ENCODE results near the gene GRHPR.
"Not testable (repeated sequence)": the region's sequence is repeated elsewhere in the genome, so short reads cannot be mapped to it uniquely, and the experiment has no call there.

GRHPR gene

GRCh38 chr9:37471942-37472684 is 49.6 kb downstream of the GRHPR start:
- no peak for FAIRE-seq
- DNase-seq (ENCODE audit: extremely low spot score, insufficient read length, low read depth) = no peak

GRCh38 chr9:37473982-37474381 is 51.5 kb downstream of the GRHPR start:
- FAIRE-seq; DNase-seq (ENCODE audit: extremely low spot score, insufficient read length, low read depth): not testable (repeated sequence)

- DNase-seq (ENCODE audit: extremely low spot score, insufficient read length, low read depth) (no peak), FAIRE-seq (no peak)
Observed at GRCh38 chr9:37474438-37474837, 51.9 kb downstream of the GRHPR start.

GRCh38 chr9:37476930-37477329 is 54.4 kb downstream of the GRHPR start:
- FAIRE-seq (no peak), DNase-seq (ENCODE audit: extremely low spot score, insufficient read length, low read depth) (no peak)

GRCh38 chr9:37477443-37477842 is 54.9 kb downstream of the GRHPR start:
- not testable (repeated sequence) for DNase-seq (ENCODE audit: extremely low spot score, insufficient read length, low read depth); FAIRE-seq

GRCh38 chr9:37477987-37478619 is 55.6 kb downstream of the GRHPR start:
- FAIRE-seq; DNase-seq (ENCODE audit: extremely low spot score, insufficient read length, low read depth): not testable (repeated sequence)

- DNase-seq (ENCODE audit: extremely low spot score, insufficient read length, low read depth) (no peak), FAIRE-seq (no peak)
Observed at GRCh38 chr9:37480759-37481158, 58.3 kb downstream of the GRHPR start.

- peak; percentile 100 for DNase-seq (ENCODE audit: extremely low spot score, insufficient read length, low read depth)
- FAIRE-seq = peak; percentile 98
Observed at GRCh38 chr9:37485389-37486255, 63.1 kb downstream of the GRHPR start, which contains the start of gene POLR1E. TSS of gene POLR1E (plus strand) at chr9:37485948. CDS start at chr9:37486048, 100 bp downstream.

- FAIRE-seq = no peak
Observed at GRCh38 chr9:37486256-37486615, 63.7 kb downstream of the GRHPR start.

More at GRCh38 chr9:37486256-37486615, 63.7 kb downstream of the GRHPR start:
- DNase-seq (ENCODE audit: extremely low spot score, insufficient read length, low read depth) = no peak

Measured in GM18507 (cell line).